NCI-H526 (cell line): ENCODE measurements around the gene UBE2K.
"Not testable (repeated sequence)": the region's sequence is repeated elsewhere in the genome, so short reads cannot be mapped to it uniquely, and the experiment has no call there.

Experiments
- DNase-seq, 2 experiments: peaks; one replicate each; lab custom pipeline; 2025; lab: John Stamatoyannopoulos, UW

UBE2K gene

GRCh38 chr4:39697740-39698423, at the start of gene UBE2K:
Gene UBE2K, plus strand, starts transcription at chr4:39698136. Its CDS starts 192 bp downstream, at chr4:39698328.
- peak; percentile 64 to 94 for DNase-seq

GRCh38 chr4:39648213-39648612, 49.7 kb upstream of the UBE2K start:
- DNase-seq = no peak

GRCh38 chr4:39648827-39649558, 48.9 kb upstream of the UBE2K start:
- DNase-seq = no peak

GRCh38 chr4:39649639-39650265, 48.2 kb upstream of the UBE2K start:
- no peak for DNase-seq

GRCh38 chr4:39651586-39651985, 46.4 kb upstream of the UBE2K start:
- DNase-seq = not testable (repeated sequence)

- DNase-seq = no peak
Observed at GRCh38 chr4:39655211-39655610, 42.7 kb upstream of the UBE2K start.

GRCh38 chr4:39655876-39656275, 42.1 kb upstream of the UBE2K start:
- no peak for DNase-seq

- DNase-seq = not testable (repeated sequence)
Observed at GRCh38 chr4:39656638-39657037, 41.3 kb upstream of the UBE2K start.

- no peak for DNase-seq
Observed at GRCh38 chr4:39657465-39657864, 40.5 kb upstream of the UBE2K start.

GRCh38 chr4:39658756-39659155, 39.2 kb upstream of the UBE2K start:
- DNase-seq = no peak

- no peak for DNase-seq
Observed at GRCh38 chr4:39660045-39660444, 37.9 kb upstream of the UBE2K start.

GRCh38 chr4:39660757-39661156, 37.2 kb upstream of the UBE2K start:
- no peak for DNase-seq

- DNase-seq = no peak
Observed at GRCh38 chr4:39662683-39663082, 35.3 kb upstream of the UBE2K start.

- DNase-seq = peak; percentile 43 to 45
Observed at GRCh38 chr4:39664828-39665731, 32.9 kb upstream of the UBE2K start.

GRCh38 chr4:39667706-39668105, 30.2 kb upstream of the UBE2K start:
- DNase-seq = no peak

GRCh38 chr4:39668887-39669286, 29.0 kb upstream of the UBE2K start:
- no peak for DNase-seq

- DNase-seq = not testable (repeated sequence)
Observed at GRCh38 chr4:39670296-39670695, 27.6 kb upstream of the UBE2K start.

- DNase-seq = not testable (repeated sequence)
Observed at GRCh38 chr4:39675681-39676080, 22.3 kb upstream of the UBE2K start.

GRCh38 chr4:39681003-39681402, 16.9 kb upstream of the UBE2K start:
- DNase-seq = not testable (repeated sequence)

GRCh38 chr4:39682138-39682537, 15.8 kb upstream of the UBE2K start:
- no peak for DNase-seq

GRCh38 chr4:39685990-39686389, 11.9 kb upstream of the UBE2K start:
- no peak for DNase-seq

- no peak for DNase-seq
Observed at GRCh38 chr4:39687014-39687413, 10.9 kb upstream of the UBE2K start.
